Activated CD8-positive, alpha-beta memory T cell treated with anti-CD3 and anti-CD28 coated beads, Interleukin-2, amount 50 U/mL, for 1 hour (primary cell): ENCODE measurements around the gene SPOCK3.
"Not testable (repeated sequence)": the region's sequence is repeated elsewhere in the genome, so short reads cannot be mapped to it uniquely, and the experiment has no call there.

Experiments
- DNase-seq: peaks from one replicate; pipeline ENCODE4 v3.0.0-alpha.2; 2020; ENCODE audit errors: extremely low read depth

The SPOCK3 gene

DNA sequence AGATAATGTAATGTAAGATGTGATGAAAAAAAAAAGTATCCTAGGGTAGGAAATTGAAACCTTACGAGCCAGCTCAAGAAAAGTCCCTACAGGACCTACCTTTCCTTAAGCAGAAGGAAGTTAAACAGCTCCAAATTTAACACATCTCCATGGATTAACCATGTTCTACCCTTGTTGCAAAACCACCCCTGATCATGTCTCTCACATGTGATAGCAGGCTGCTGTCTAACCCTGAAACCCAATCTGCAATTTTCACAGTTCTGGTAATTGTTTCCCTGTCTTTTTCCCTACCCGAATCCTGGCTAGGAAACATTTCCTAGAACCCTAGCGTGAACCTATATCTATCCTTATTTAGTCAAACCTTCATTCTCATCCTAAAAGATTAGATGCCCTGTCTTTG, 198.9 kb downstream of the SPOCK3 start:
- DNase-seq: no peak

DNA sequence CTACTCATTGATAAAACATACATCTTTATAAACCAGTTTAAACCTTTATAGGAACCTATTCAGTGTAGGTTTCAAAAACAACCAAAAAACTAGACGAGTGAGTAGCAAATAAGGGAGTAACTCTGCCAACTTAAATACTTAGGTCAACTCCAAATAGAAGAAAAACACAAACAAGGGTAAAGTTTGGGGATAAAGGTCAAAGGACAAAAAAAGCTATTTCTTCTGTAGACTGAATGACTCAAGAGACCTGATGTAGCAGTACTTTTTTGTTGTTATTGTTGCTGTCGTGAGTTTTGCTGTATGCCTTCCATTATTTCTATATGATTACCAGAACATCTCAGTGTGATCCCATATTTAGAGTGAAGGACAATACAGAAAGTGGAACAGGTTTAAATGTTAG, 199.3 kb downstream of the SPOCK3 start:
- no peak for DNase-seq

GRCh38 chr4:167032871-167033270, 201.4 kb downstream of the SPOCK3 start:
- DNase-seq: no peak

DNA sequence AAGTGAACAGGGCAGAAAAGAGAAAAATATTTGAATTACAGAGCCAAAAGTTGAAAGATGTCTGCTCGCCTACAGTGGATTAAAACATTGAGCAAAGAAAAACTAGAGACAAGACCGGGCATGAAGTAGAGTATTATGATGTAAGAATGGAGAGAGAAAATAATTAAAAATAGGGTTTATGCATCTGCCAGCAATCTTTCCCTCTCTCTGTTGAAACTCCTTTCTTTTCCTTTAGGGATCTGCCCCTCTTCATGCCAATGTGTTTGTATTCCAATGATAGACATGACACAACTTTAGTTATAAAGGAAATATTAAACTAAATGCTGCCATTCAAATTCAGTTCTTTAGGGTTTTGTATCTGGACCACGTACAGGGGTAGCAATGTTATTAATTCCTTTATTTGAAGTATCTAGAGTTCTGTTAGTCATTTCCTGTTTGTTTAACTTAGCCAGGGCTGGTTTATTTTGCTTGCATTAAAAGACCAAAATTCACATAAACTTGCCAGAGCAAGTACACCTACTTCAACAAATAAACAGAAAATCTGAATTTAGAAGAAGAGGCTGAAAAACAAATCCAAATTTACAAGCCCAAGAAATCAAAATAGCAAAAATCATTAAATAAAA, 202.6 kb downstream of the SPOCK3 start:
- no peak for DNase-seq

GRCh38 chr4:167028976-167029375, 205.3 kb downstream of the SPOCK3 start:
- no peak for DNase-seq

GRCh38 chr4:167025670-167026069, 208.6 kb downstream of the SPOCK3 start:
- DNase-seq: no peak

GRCh38 chr4:167023364-167023925, 210.8 kb downstream of the SPOCK3 start:
- no peak for DNase-seq

- no peak for DNase-seq
These were observed 212.6 kb downstream of the SPOCK3 start for GRCh38 chr4:167021545-167022155.

- no peak for DNase-seq
These were observed 213.9 kb downstream of the SPOCK3 start for GRCh38 chr4:167020410-167020809.

DNA sequence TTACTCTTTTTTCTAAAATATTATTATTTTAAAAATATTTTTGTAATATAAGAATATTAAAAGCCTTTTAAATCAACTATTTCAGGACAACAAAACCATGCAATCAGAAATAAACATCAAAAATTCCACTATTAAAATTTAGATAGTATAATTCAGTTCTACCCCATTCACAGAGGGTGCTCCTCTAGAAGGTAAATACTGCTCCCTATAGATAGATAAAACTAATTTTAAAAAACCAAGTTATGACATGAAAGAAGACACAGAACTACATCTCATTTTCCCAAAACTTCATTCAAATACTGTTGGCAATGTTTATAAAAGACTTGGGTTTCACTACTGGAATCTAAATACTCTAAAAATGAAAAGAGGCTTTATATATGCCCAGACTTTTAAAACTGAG, 219.3 kb downstream of the SPOCK3 start:
- DNase-seq: no peak

DNA sequence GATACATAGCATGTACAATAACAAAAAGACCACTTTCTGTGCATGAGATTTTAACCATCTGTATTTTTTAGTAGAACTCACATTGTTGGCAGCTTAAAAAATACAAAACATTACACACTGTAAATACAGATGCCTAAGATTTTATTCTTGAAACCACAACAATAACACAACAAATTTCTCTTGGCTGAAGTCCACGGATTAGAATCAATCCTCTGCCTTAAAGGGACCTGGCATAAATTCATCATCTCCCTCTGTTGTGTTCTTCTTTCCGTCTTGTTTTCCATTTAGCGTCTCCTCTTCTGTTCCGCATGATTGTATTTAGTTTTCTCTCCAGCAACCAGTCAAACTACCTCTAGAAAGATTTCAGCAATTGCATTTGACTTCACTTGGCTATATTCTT, 231.0 kb downstream of the SPOCK3 start:
- no peak for DNase-seq

DNA sequence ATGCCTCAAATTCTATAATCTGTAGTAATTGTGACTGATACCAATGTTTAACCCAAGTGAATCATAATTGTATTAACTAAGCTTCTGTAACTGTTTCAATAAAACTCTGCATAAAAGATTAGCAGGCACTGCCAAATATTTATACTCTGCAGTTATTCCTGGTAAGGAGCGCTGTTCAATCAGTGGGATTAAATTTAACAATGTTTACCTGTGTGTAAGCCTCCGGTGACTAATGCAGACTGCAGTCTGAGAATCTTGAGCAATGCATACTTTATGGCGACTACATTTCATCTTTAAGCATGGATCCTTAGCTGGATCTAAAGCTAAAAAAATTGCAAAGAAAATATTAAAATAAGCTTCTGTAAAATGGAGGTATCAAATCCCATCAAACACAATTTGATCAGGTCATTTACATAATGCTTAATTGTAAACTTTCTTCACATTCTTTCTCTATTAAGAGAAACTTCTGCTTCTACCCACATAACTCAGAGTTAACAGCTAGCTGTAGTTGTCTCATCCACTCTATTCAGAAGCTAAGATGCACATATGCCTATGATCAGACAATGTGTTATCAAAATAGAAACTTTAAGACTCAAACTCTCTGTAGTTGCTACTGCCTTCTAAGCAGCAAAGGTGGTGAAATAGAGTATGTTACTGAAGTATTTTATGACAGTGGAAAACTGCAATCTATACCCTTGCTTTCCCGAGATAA, 234.0 kb downstream of the SPOCK3 start:
- DNase-seq: no peak

GRCh38 chr4:166996216-166996615, 238.1 kb downstream of the SPOCK3 start:
- DNase-seq: no peak

- no peak for DNase-seq
These were observed 239.6 kb downstream of the SPOCK3 start for GRCh38 chr4:166994686-166995085.

DNA sequence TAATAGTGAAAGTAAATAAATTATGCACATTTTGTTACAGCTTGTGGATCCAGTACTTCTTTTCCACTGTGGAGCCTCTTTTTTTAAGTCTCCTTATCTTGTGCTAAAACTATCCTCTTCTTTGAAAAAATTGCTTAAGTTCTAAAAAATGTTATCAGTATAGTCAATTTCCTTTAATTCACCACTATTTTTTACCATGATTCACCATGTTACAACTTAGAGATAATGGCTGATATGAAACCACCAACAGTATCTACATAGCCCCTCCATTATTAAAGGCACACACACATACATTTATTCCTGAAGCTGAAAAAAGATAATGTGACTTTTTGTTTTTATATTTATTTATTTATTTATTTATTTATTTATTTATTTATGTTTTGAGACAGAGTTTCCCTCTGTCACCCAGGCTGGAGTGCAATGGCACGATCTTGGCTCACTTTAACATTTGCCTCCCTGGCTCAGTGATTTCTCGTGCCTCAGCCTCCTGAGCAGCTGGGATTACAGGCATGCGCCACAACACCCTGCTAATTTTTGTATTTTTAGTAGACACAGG, 243.2 kb downstream of the SPOCK3 start:
- no peak for DNase-seq

- no peak for DNase-seq
These were observed 244.4 kb downstream of the SPOCK3 start for GRCh38 chr4:166989886-166990285.

- no peak for DNase-seq
These were observed 247.3 kb downstream of the SPOCK3 start for GRCh38 chr4:166987026-166987425.

- no peak for DNase-seq
These were observed 252.4 kb downstream of the SPOCK3 start for GRCh38 chr4:166981847-166982246.

DNA sequence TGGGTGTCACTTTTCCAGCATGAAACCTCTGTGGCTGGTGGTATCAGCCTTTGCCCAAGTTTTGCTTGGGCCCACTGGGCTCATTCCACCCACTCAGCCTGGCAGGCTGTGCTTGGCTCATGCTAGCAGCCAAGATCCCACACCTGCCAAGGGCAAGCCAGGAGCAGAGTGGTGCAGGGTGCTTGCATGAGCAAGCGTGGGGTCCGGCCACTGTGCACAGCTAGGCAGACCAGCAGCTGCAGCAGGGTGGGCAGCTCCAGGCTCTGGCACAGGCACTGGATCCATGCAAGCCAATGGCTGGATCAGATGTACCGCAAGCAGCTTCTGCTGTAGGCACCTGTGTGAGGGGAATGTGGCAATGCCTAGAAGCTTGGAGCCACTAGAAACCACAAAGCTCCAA, 253.9 kb downstream of the SPOCK3 start:
- DNase-seq: no peak

DNA sequence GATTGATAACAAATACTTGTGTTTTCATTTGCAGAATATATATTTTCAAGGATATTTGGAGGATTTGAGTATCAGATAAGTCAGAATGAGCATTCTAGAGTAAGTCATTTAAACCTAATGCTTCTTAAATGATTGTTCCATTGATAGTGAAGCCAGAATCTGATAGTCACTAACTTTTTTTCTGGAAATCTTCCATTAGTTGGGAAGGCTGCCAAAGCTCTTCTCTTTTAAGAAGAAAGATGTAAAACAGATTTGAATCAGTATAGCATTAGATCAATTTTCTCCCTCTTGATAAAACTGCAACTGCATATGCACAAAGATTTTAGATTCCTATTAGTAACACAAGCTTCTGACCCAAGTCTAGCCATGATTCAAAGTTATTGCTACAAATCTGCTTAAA, 256.7 kb downstream of the SPOCK3 start:
- no peak for DNase-seq

DNA sequence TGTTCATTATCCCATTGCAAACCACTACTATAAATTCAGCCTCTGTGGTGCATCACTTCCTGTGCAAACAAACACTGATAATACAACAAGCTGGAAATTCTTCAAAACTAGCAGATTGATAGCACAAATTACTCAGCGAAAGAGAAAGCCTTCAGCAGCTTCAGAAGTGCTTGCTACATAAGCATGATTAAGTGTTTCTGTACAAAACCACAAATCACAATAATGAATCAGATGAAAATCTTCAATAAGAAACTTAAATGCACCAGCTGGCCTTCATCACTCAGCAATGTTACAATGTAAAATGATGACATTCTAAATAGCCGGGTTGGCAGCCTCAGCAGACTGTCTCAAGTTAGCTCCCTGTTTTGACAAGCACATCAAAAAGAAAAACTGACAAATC, 262.2 kb downstream of the SPOCK3 start:
- no peak for DNase-seq

- DNase-seq: not testable (repeated sequence)
These were observed 266.1 kb downstream of the SPOCK3 start for GRCh38 chr4:166968219-166968618.

GRCh38 chr4:166965562-166965961, 268.7 kb downstream of the SPOCK3 start:
- no peak for DNase-seq
